B cell (primary cell): ENCODE results near the gene MAN2A2. TPM values are rescaled to one million over a fixed set of nuclear protein-coding genes. Genes with fewer than 3 reads are reported as not detected.

ENCODE experiments used
- ATAC-seq: fragments of 200-7000 bp; cut with Tn5 transposase; one replicate; pipeline ENCODE4 v1.10.0; 2021; ENCODE audit warnings: low read depth, mild to moderate bottlenecking, moderate number of reproducible peaks, moderate library complexity
- CTCF ChIA-PET: fragments of 350-600 bp; sonication (Branson Sonifier 250); formaldehyde crosslinking; loops from one replicate; lab custom pipeline; 2021; ENCODE audit warnings: antibody characterized with exemption, inconsistent platforms; lab: Charles Lee
- POLR2A ChIA-PET: fragments of 350-600 bp; sonication (Branson Sonifier 250); formaldehyde crosslinking; loops from one replicate; lab custom pipeline; 2021; ENCODE audit warnings: antibody characterized with exemption; lab: Charles Lee
- DNase-seq: peaks from one replicate; pipeline ENCODE4 v3.0.0; 2013
- H2AFZ ChIP-seq: 2 replicates; pipeline ENCODE4 v1.6.1; 2012; ENCODE audit warnings: mild to moderate bottlenecking, low read depth, low read length; ENCODE audit not compliant: insufficient read depth, poor library complexity, severe bottlenecking
- H3K27ac ChIP-seq, 2 donors: 1 replicate in 1 of 2; 2 replicates in 1 of 2; pipeline ENCODE4 v1.5.1; 2012 to 2013; ENCODE audit warnings: low read length in 2 of 2, mild to moderate bottlenecking in 2 of 2, moderate library complexity in 1 of 2
- H3K27me3 ChIP-seq, 4 experiments: fragments of 200-600 bp in 1 of 4; sonication (generic) in 1 of 4; replicated peaks in 1 of 4; 1 replicate in 2 of 4; 2 replicates in 2 of 4; pipeline versions ENCODE4 v1.6.1 to v1.7.0; 2013 to 2016; ENCODE audit warnings: low read length in 3 of 4, mild to moderate bottlenecking in 2 of 4, mixed read lengths in 1 of 4, moderate library complexity in 1 of 4; ENCODE audit not compliant: insufficient read depth in 4 of 4, control insufficient read depth in 3 of 4; ENCODE audit errors: control extremely low read depth in 1 of 4
- H3K36me3 ChIP-seq, 2 experiments: replicated peaks in 1 of 2; 1 replicate in 1 of 2; 2 replicates in 1 of 2; pipeline versions ENCODE4 v1.6.1 to v1.7.1; 2013; ENCODE audit warnings: low read length in 1 of 2; ENCODE audit not compliant: insufficient read depth in 2 of 2, control insufficient read depth in 1 of 2; ENCODE audit errors: control extremely low read depth in 1 of 2, extremely low read depth in 1 of 2
- H3K4me1 ChIP-seq, 2 donors: fragments of 200-600 bp in 1 of 2; sonication (generic) in 1 of 2; 1 replicate in 1 of 2; 2 replicates in 1 of 2; pipeline versions ENCODE4 v1.5.1 to v1.6.1; 2013 to 2017; ENCODE audit warnings: low read length in 2 of 2; ENCODE audit not compliant: control insufficient read depth in 2 of 2, insufficient read depth in 2 of 2
- H3K4me2 ChIP-seq: replicated peaks from 2 replicates; pipeline ENCODE3; 2012; ENCODE audit warnings: mild to moderate bottlenecking, low read depth, low read length; ENCODE audit not compliant: poor library complexity, severe bottlenecking
- H3K4me3 ChIP-seq, 5 experiments: fragments of 200-600 bp in 1 of 5; sonication (generic) in 1 of 5; 1 replicate in 3 of 5; 2 replicates in 2 of 5; pipeline versions ENCODE4 v1.5.1 to v1.7.0; 2011 to 2016; ENCODE audit warnings: low read length in 4 of 5, mild to moderate bottlenecking in 4 of 5, low read depth in 2 of 5, control low read depth in 1 of 5, moderate library complexity in 1 of 5; ENCODE audit not compliant: insufficient read depth in 1 of 5; ENCODE audit errors: control extremely low read depth in 1 of 5, extremely low read depth in 1 of 5
- H3K79me2 ChIP-seq: fragments of 200-600 bp; sonication (generic); one replicate; pipeline ENCODE4 v1.6.0; 2016; ENCODE audit warnings: low read length; ENCODE audit not compliant: control insufficient read depth, insufficient read depth
- H3K9ac ChIP-seq: fragments of 200-600 bp; sonication (generic); 2 replicates; pipeline ENCODE4 v1.6.1; 2017; ENCODE audit warnings: mild to moderate bottlenecking, low read length, moderate library complexity
- H3K9me3 ChIP-seq, 3 donors: one replicate each; pipeline versions ENCODE4 v1.6.1 to v1.7.1; 2013; ENCODE audit warnings: low read length in 2 of 3; ENCODE audit not compliant: control insufficient read depth in 2 of 3, insufficient read depth in 1 of 3; ENCODE audit errors: control extremely low read depth in 1 of 3
- H4K20me1 ChIP-seq: 2 replicates; pipeline ENCODE4 v1.6.0; 2012; ENCODE audit warnings: mild to moderate bottlenecking, low read length; ENCODE audit not compliant: insufficient read depth, control insufficient read depth, poor library complexity, severe bottlenecking
- H3K27ac Mint-ChIP-seq: one replicate; pipeline ENCODE4 v1.8.0; 2021; ENCODE audit warnings: mixed read lengths
- H3K27me3 Mint-ChIP-seq: one replicate; pipeline ENCODE4 v1.8.0; 2021; ENCODE audit warnings: mixed read lengths
- H3K4me1 Mint-ChIP-seq: one replicate; pipeline ENCODE4 v1.8.0; 2021; ENCODE audit warnings: mixed read lengths
- H3K4me3 Mint-ChIP-seq: one replicate; pipeline ENCODE4 v1.8.0; 2021; ENCODE audit warnings: mixed read lengths
- H3K9me3 Mint-ChIP-seq: one replicate; pipeline ENCODE4 v1.8.0; 2022; ENCODE audit warnings: mixed read lengths; ENCODE audit not compliant: insufficient read depth
- WGBS: methylation state at CpG from one replicate; pipeline ENCODE4 v1.1.5; 2013; ENCODE audit warnings: missing lambda C conversion rate; ENCODE audit not compliant: insufficient coverage; 5-methylcytosine and 5-hydroxymethylcytosine counted together
- intact Hi-C: fragments of 100-400 bp; cut with micrococcal nuclease; formaldehyde crosslinking; loops from one replicate; pipeline ENCODE4 v1.10.0; 2022
- polyA plus RNA-seq: library from polyadenylated mRNA; depleted of rRNA; stranded (reverse); fragments of >200 nt; gene quantifications from 2 replicates; pipeline ENCODE4 v1.2.3, GENCODE V29; 2012
- total RNA-seq, 2 donors: library from RNA; stranded (reverse); fragments of 120-200 nt in 1 of 2; gene quantifications; 1 replicate in 1 of 2; 2 replicates in 1 of 2; pipeline versions ENCODE4 v1.2.3 to v1.2.4, GENCODE V29; 2013 to 2022
- TF ChIP-seq, protein P1 (sequence below): fragments of 200-600 bp; IDR thresholded peaks from one replicate; pipeline ENCODE4 v1.8.0; 2022; ENCODE audit warnings: antibody characterized with exemption, mild to moderate bottlenecking

Gene MAN2A2
- total and polyA plus RNA-seq, 2 donors (not counting 1 experiment from before 2014, with no cell fraction given), result 180 to 234 TPM

DNA sequence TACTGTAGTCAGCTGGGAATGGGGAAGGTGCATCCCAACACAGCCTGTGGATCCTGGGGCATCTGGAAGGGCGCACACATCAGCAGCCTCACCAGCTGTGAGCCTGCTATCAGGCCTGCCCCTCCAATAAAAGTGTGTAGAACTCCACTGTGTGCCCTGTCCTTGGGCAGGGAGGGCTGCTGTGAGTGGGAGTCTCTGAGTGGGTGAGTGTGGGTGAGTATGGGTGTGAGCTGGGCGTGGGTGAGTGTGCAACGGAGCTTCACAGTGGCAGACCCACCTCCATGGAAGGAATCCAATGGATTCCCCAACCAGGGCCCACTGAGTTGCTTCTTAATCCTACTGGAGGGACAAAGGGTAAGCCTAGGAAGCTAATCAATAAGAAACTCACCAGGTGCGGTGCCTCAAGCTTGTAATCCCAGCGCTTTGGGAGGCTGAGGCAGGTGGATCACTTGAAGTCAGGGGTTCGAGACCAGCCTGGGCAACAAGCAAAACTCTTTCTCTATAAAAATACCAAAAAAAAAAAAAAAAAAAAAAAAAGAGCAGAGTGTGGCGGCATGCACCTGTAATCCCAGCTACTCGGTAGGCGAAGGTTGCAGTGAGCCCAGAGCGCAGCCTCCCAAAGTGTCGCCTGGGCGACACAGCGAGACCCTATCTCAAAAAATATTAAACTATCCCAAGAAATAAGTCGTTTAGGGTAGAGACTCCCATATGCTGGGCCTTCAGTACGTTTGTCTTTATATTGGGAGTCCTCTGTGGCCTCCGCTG is 51.0 kb downstream of the MAN2A2 start:
- Mint-ChIP-seq H3K4me1 (peaks cover 21% of the 10 kb centered on the region), H3K9me3 (no peaks in the 10 kb centered on the region), H3K27ac (peak overlapping the region; percentile 92), H3K4me3 (peak overlapping the region; percentile 90), H3K27me3 (no peaks in the 10 kb centered on the region)
- ChIA-PET CTCF (interaction anchor here (1.3 to 8.7 kb wide), 9 partner anchors 12 to 318 kb away, joined by 3 to 118 read pairs (median 7); partner anchors contain the start of genes HDDC3, UNC45A and VPS33B), POLR2A (interaction anchor here (0.6 to 1.4 kb wide), 7 partner anchors 17 to 43 kb away, joined by 3 to 12 read pairs (median 5); partner anchors contain the start of genes HDDC3 and UNC45A)
- H4K20me1 ChIP-seq, result peaks cover 12% of the 10 kb centered on the region
- no peaks in the 10 kb centered on the region for H3K27me3 ChIP-seq
- TF ChIP-seq, protein P1, sequence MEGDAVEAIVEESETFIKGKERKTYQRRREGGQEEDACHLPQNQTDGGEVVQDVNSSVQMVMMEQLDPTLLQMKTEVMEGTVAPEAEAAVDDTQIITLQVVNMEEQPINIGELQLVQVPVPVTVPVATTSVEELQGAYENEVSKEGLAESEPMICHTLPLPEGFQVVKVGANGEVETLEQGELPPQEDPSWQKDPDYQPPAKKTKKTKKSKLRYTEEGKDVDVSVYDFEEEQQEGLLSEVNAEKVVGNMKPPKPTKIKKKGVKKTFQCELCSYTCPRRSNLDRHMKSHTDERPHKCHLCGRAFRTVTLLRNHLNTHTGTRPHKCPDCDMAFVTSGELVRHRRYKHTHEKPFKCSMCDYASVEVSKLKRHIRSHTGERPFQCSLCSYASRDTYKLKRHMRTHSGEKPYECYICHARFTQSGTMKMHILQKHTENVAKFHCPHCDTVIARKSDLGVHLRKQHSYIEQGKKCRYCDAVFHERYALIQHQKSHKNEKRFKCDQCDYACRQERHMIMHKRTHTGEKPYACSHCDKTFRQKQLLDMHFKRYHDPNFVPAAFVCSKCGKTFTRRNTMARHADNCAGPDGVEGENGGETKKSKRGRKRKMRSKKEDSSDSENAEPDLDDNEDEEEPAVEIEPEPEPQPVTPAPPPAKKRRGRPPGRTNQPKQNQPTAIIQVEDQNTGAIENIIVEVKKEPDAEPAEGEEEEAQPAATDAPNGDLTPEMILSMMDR, result no peak
- DNase-seq (no peak), ATAC-seq (no peak)
- intact Hi-C loops, result loop anchor here (1.0 to 2.0 kb wide), 3 partner anchors 19 to 40 kb away; partner anchors contain the start of genes PRC1 and UNC45A
- peak overlapping the region; percentile 95 for H2AFZ ChIP-seq
- H3K79me2 ChIP-seq, result peaks cover 13% of the 10 kb centered on the region
- H3K4me3 ChIP-seq, result peak overlapping the region in 4 of 5 experiments; percentile 85 to 93 (median 89)
- peak overlapping the region; percentile 89 for H3K4me2 ChIP-seq
- H3K36me3 ChIP-seq, result peaks cover 0 to 33% of the 10 kb centered on the region in 2 experiments
- peak overlapping the region; percentile 97 for H3K27ac ChIP-seq
- peaks cover 16 to 24% of the 10 kb centered on the region in 2 donors for H3K4me1 ChIP-seq
- WGBS, result 56% methylated on average over 6 of the region's 16 CpGs
- no peaks in the 10 kb centered on the region for H3K9me3 ChIP-seq
- H3K9ac ChIP-seq, result peak overlapping the region; percentile 97
